OCI-LY7 (cell line): ENCODE data around the gene ODC1. TPM values are rescaled to one million over a fixed set of nuclear protein-coding genes. Genes with fewer than 3 reads are reported as not detected.

ENCODE experiments used
- BruUV-seq: library from RNA; stranded (reverse); fragments of 400-500 nt; replicated peaks from 2 replicates; lab custom pipeline; 2021; lab: Mats Ljungman, UMichigan
- CTCF ChIA-PET: fragments of 300-600 bp; sonication (Branson Sonifier 250); formaldehyde crosslinking; loops from one replicate; lab custom pipeline; 2022; ENCODE audit warnings: antibody characterized with exemption; ENCODE audit not compliant: unreplicated experiment; lab: Charles Lee
- POLR2A ChIA-PET: fragments of 300-600 bp; sonication (Branson Sonifier 250); formaldehyde crosslinking; loops from one replicate; lab custom pipeline; 2022; ENCODE audit warnings: antibody characterized with exemption; lab: Charles Lee
- DNase-seq: peaks from one replicate; pipeline ENCODE4 v3.0.0-alpha.2; 2015; ENCODE audit warnings: low spot score
- H2AFZ ChIP-seq: fragments of 200-600 bp; sonication (generic), shearing (Covaris generic); 2 replicates; pipeline ENCODE4 v1.6.1; 2014; ENCODE audit warnings: mild to moderate bottlenecking, antibody characterized with exemption, low read length, moderate library complexity
- H3K27ac ChIP-seq: fragments of 200-600 bp; sonication (generic); 2 replicates; pipeline ENCODE4 v1.5.1; 2014; ENCODE audit warnings: mixed run types, low read depth, mild to moderate bottlenecking, moderate library complexity, low read length, inconsistent platforms; ENCODE audit not compliant: poor library complexity, severe bottlenecking
- H3K36me3 ChIP-seq: fragments of 200-600 bp; sonication (generic); 2 replicates; pipeline ENCODE4 v1.6.1; 2014; ENCODE audit warnings: mild to moderate bottlenecking, antibody characterized with exemption, low read length, moderate library complexity, mixed read lengths; ENCODE audit not compliant: insufficient read depth
- H3K4me1 ChIP-seq: fragments of 200-600 bp; sonication (generic); 2 replicates; pipeline ENCODE4 v1.5.1; 2014; ENCODE audit warnings: mild to moderate bottlenecking, low read length; ENCODE audit not compliant: insufficient read depth, poor library complexity, severe bottlenecking
- H3K4me2 ChIP-seq: fragments of 200-600 bp; sonication (generic); 2 replicates; pipeline ENCODE4 v1.6.1; 2014; ENCODE audit warnings: mild to moderate bottlenecking, low read length
- H3K4me3 ChIP-seq: fragments of 200-600 bp; sonication (generic); 2 replicates; pipeline ENCODE4 v1.5.1; 2014; ENCODE audit warnings: mild to moderate bottlenecking, low read depth, low read length; ENCODE audit not compliant: poor library complexity, severe bottlenecking
- H3K79me2 ChIP-seq: fragments of 200-600 bp; sonication (generic); 2 replicates; pipeline ENCODE4 v1.6.1; 2016; ENCODE audit warnings: low read depth, mild to moderate bottlenecking, low read length, moderate library complexity, mixed read lengths; ENCODE audit not compliant: insufficient read depth
- H3K9me2 ChIP-seq: fragments of 200-600 bp; sonication (generic); 2 replicates; pipeline ENCODE4 v1.6.1; 2016; ENCODE audit warnings: mild to moderate bottlenecking, low read length, mixed read lengths; ENCODE audit not compliant: insufficient read depth
- H3K9me3 ChIP-seq: fragments of 200-600 bp; sonication (generic); 2 replicates; pipeline ENCODE4 v1.6.1; 2014; ENCODE audit warnings: mild to moderate bottlenecking, mixed run types, low read length, mixed read lengths
- H4K20me1 ChIP-seq: fragments of 200-600 bp; sonication (generic); 2 replicates; pipeline ENCODE4 v1.6.1; 2014; ENCODE audit warnings: mild to moderate bottlenecking, antibody characterized with exemption, low read length, moderate library complexity, mixed read lengths; ENCODE audit not compliant: insufficient read depth
- EZH2phosphoT487 ChIP-seq: fragments of 200-600 bp; sonication (generic); IDR thresholded peaks from 2 replicates; pipeline ENCODE4 v1.6.1; 2018; ENCODE audit warnings: low read depth, borderline replicate concordance, mild to moderate bottlenecking, mixed run types, antibody characterized with exemption, low read length, moderate library complexity, mixed read lengths
- intact Hi-C: fragments of 100-400 bp; cut with micrococcal nuclease; formaldehyde crosslinking; loops from one replicate; pipeline ENCODE4 v1.10.0; 2022; ENCODE audit not compliant: unreplicated experiment
- total RNA-seq, 2 experiments: library from RNA; depleted of rRNA in 1 of 2; stranded (reverse); fragments of >200 nt in 1 of 2; shearing (Covaris generic) in 1 of 2; gene quantifications; 2 replicates each; pipeline ENCODE4 v1.2.3, GENCODE V29; 2014 to 2022
- TF ChIP-seq, protein P1 (sequence below): fragments of 200-600 bp; sonication (generic); conservative IDR thresholded peaks from 2 replicates; pipeline ENCODE4 v1.5.1; 2014; ENCODE audit warnings: mild to moderate bottlenecking, antibody characterized with exemption, low read length, moderate library complexity, mixed read lengths

Gene ODC1
- total RNA-seq, 2 experiments from 2014 or later, result 256 to 273 TPM

DNA sequence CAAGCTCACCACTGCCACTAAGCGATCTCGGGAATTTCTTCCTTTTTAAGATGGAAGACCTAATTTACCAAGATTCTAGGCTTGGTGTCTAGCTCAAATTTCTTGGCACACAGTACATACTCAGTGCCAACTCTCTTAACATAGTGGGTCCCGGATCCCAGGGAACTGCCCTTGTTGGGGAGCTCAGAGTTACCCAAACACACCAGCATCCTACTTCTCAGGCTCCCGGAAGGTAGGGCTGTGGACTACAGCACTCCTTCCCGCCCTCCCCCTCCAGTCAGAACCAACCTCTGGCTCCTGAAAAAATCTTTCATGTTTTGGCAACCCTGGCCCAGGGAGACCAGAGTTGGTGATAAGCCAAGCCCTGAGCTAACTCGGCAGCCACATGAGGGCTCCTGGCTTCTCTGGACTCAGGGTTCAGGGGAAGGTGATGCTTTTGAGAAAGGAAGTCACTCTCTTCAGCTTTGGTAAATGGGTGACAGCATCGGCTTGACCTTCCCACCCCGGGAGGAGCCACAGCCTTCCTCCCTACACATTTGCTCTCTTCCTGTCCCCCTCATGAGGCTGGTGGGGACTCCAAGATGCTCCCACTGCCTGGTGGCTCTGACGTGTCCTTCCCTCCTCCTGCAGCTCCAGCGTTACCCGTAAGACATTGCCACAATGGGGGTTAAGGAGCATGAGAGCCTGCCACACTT lies 8.8 kb downstream of the ODC1 start:
- Histone ChIP-seq H3K4me2 (no peak overlapping the region), H3K9me2 (no peaks in the 10 kb centered on the region), H3K9me3 (no peaks in the 10 kb centered on the region), H2AFZ (no peak overlapping the region), H3K27ac (no peak overlapping the region), H4K20me1 (peaks cover 24% of the 10 kb centered on the region), H3K4me1 (peaks cover 8% of the 10 kb centered on the region), H3K4me3 (no peak overlapping the region), H3K36me3 (peaks cover 65% of the 10 kb centered on the region), H3K79me2 (peaks cover 16% of the 10 kb centered on the region)
- ChIA-PET CTCF (interaction anchor here (1.5 kb wide), 1 partner anchor 30 kb away, joined by 3 read pairs; no protein-coding TSS in a partner anchor), POLR2A (interaction anchor here (1.1 kb wide), 1 partner anchor 9 kb away, joined by 3 read pairs; the partner anchor contains the start of gene ODC1)
- TF ChIP-seq, protein P1, sequence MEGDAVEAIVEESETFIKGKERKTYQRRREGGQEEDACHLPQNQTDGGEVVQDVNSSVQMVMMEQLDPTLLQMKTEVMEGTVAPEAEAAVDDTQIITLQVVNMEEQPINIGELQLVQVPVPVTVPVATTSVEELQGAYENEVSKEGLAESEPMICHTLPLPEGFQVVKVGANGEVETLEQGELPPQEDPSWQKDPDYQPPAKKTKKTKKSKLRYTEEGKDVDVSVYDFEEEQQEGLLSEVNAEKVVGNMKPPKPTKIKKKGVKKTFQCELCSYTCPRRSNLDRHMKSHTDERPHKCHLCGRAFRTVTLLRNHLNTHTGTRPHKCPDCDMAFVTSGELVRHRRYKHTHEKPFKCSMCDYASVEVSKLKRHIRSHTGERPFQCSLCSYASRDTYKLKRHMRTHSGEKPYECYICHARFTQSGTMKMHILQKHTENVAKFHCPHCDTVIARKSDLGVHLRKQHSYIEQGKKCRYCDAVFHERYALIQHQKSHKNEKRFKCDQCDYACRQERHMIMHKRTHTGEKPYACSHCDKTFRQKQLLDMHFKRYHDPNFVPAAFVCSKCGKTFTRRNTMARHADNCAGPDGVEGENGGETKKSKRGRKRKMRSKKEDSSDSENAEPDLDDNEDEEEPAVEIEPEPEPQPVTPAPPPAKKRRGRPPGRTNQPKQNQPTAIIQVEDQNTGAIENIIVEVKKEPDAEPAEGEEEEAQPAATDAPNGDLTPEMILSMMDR, result no peak
- no peak for TF ChIP-seq EZH2phosphoT487
- intact Hi-C loops, result loop anchor here (5.0 kb wide), 2 partner anchors 227 to 297 kb away; no protein-coding TSS in a partner anchor
- no TSS peak for BruUV-seq
- DNase-seq, result no peak

DNA sequence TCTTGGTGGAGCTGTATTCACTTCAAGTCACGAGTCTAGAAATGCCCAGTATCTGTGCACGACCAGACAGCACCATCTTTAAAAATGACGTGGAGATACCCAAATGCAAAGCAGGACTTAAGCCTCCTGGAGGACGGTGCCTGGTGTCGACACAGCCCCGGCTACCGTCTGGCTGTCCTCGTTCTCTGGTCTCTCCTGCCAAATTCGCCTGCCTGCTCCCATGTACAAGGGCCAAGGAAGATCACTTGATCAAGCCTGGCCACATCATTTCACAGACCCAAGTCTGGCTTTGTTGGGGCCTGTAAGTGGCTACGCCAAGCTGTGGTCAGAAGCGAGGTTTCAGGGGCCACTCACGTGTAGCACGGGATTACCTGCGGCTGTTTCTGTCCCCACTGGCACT lies 9.4 kb downstream of the ODC1 start:
- Histone ChIP-seq H3K36me3 (peaks cover 59% of the 10 kb centered on the region), H3K4me1 (peaks cover 5% of the 10 kb centered on the region), H4K20me1 (peaks cover 18% of the 10 kb centered on the region), H3K79me2 (peaks cover 9% of the 10 kb centered on the region), H3K4me3 (no peak overlapping the region), H3K9me2 (no peaks in the 10 kb centered on the region), H2AFZ (no peak overlapping the region), H3K4me2 (no peak overlapping the region), H3K27ac (no peak overlapping the region), H3K9me3 (no peaks in the 10 kb centered on the region)
- ChIA-PET POLR2A (interaction anchor here (0.6 to 1.1 kb wide), 2 partner anchors 9 to 11 kb away, joined by 3 to 6 read pairs; partner anchors contain the start of gene ODC1), CTCF (interaction anchor here (1.5 kb wide), 1 partner anchor 30 kb away, joined by 3 read pairs; no protein-coding TSS in a partner anchor)
- no peak for DNase-seq
- intact Hi-C loops, result loop anchor here (5.0 kb wide), 2 partner anchors 226 to 296 kb away; no protein-coding TSS in a partner anchor
- BruUV-seq, result no TSS peak
- no peak for TF ChIP-seq EZH2phosphoT487
- TF ChIP-seq, protein P1, result no peak

DNA sequence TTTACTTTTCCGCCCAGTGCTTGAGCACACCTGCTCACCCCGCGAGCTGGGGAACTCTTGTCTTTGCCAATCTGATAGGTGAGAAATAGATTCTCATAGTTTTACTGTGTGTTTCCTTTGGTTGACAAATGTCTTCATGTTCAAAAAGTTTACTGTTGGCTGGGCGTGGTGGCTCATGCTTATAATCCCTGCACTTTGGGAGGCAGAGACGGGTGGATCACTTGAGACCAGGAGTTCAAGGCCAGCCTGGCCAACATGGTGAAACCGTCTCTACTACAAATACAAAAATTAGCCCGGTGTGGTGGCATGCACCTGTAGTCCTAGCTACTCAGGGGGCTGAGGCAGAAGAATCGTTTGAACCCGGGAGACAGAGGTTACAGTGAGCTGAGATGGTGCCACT lies 10.3 kb downstream of the ODC1 start:
- H4K20me1 ChIP-seq, result peaks cover 12% of the 10 kb centered on the region; the same call in 1 of the 2 replicates
- TF ChIP-seq EZH2phosphoT487, result no peak
- intact Hi-C loops, result loop anchor here (5.0 kb wide), 2 partner anchors 226 to 296 kb away; no protein-coding TSS in a partner anchor
- peaks cover 5% of the 10 kb centered on the region for H3K4me1 ChIP-seq
- no peak overlapping the region for H3K4me2 ChIP-seq
- no peak for DNase-seq
- ChIA-PET CTCF (no interaction called here), POLR2A (interaction anchor here (0.6 to 1.3 kb wide), 3 partner anchors 9 to 106 kb away, joined by 3 to 6 read pairs (median 5); no protein-coding TSS in a partner anchor)
- no peaks in the 10 kb centered on the region for H3K9me3 ChIP-seq
- peaks cover under 1% of the 10 kb centered on the region; the same call in 1 of the 2 replicates for H3K79me2 ChIP-seq
- peaks cover 50% of the 10 kb centered on the region for H3K36me3 ChIP-seq
- no peaks in the 10 kb centered on the region for H3K9me2 ChIP-seq
- no peak overlapping the region for H2AFZ ChIP-seq
- H3K27ac ChIP-seq, result no peak overlapping the region
- no peak overlapping the region for H3K4me3 ChIP-seq
- BruUV-seq, result no TSS peak
